B cell (primary cell): ENCODE data around the gene GRIK3.

Source experiments
- CTCF ChIP-seq: fragments of 200-600 bp; IDR thresholded peaks from one replicate; pipeline ENCODE4 v1.8.0; 2022; ENCODE audit warnings: antibody characterized with exemption, mild to moderate bottlenecking
- EZH2 ChIP-seq: IDR thresholded peaks from 2 replicates; pipeline ENCODE4 v1.6.1; 2012; ENCODE audit warnings: borderline replicate concordance, low read depth, mild to moderate bottlenecking, moderate library complexity, low read length; ENCODE audit not compliant: insufficient read depth, poor library complexity, severe bottlenecking

DNA sequence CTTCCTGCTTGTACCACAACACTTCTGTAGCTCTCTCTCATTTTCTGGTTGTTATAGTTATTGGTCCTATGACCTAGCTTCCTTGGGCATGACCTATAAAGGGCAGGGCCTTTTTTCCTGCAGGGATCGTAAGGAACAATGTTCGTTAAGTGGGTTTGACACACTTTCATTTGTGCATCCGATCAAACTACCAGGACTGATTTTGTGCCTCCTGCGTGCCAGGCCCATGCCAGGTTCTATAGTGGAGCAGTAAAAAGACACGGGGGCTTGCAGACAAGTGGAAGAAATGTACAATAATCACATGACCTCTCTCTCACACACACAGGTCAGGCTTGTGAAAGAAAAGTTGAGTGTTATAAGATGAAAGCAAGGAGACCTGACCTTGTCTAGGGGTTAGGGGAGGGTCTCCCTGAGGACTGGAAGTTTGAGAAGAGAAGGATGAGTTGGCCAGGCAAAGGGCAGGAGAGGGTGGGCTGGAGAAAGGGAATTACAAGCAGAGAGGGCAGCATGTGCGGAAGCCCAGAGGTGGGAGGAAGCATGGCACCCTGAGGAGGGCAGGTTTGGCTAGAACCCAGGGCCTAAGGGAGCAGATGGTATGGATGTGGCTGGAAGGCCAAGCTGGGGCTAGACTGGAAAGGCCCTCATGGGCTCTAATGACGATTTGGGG, 145.4 kb downstream of the GRIK3 start:
- TF ChIP-seq CTCF, result no peak
- no peak for TF ChIP-seq EZH2
